HCT116 (cell line): Measurements from ENCODE around the gene CNN2. TPM values are rescaled to one million over a fixed set of nuclear protein-coding genes. Genes with fewer than 3 reads are reported as not detected.
A peak's percentile ranks its signal among the peaks of the same experiment; 100 is the strongest.

ENCODE experiments used
- ATAC-seq: fragments of 200-7000 bp; cut with Tn5 transposase; 2 replicates; pipeline ENCODE4 v1.9.1; 2020; ENCODE audit warnings: mild to moderate bottlenecking, moderate library complexity
- BruUV-seq: library from RNA; stranded (reverse); fragments of 400-500 nt; replicated peaks from 2 replicates; lab custom pipeline; 2021; lab: Mats Ljungman, UMichigan
- CTCF ChIA-PET: fragments of 300-600 bp; sonication (Branson Sonifier 250); formaldehyde crosslinking; loops from one replicate; lab custom pipeline; 2021; ENCODE audit warnings: antibody characterized with exemption; lab: Charles Lee
- POLR2A ChIA-PET: fragments of 300-600, 350-600 bp; sonication (Branson Sonifier 250); formaldehyde crosslinking; loops from one replicate; lab custom pipeline; 2021; ENCODE audit warnings: antibody characterized with exemption; lab: Charles Lee
- RAD21 ChIA-PET, 2 experiments: fragments of 300-600 bp; sonication (Branson Sonifier 250); formaldehyde crosslinking; loops; one replicate each; lab custom pipeline; 2023; ENCODE audit warnings: low total read pairs in 2 of 2; ENCODE audit not compliant: uncharacterized antibody in 2 of 2, unreplicated experiment in 2 of 2, low non-redundant PET in 1 of 2; lab: Charles Lee
- DNase-seq: peaks from one replicate; pipeline ENCODE4 v3.0.0-alpha.2; 2010; ENCODE audit warnings: low read depth, low spot score
- H2AFZ ChIP-seq: fragments of 200-600 bp; shearing (Covaris generic), sonication (generic); 2 replicates; pipeline ENCODE4 v1.6.1; 2017; ENCODE audit warnings: low read depth, mixed run types, mixed read lengths, antibody characterized with exemption, low read length; ENCODE audit not compliant: poor library complexity, severe bottlenecking
- H3K27ac ChIP-seq: 2 replicates; pipeline ENCODE4 v1.5.1; 2012; ENCODE audit warnings: low read depth, low read length
- H3K27me3 ChIP-seq: fragments of 200-600 bp; sonication (generic); 2 replicates; pipeline ENCODE4 v1.6.1; 2016; ENCODE audit warnings: mixed run types, low read length, mixed read lengths; ENCODE audit not compliant: insufficient read depth
- H3K36me3 ChIP-seq, 2 experiments: fragments of 200-500 bp in 1 of 2; fragments of 200-600 bp in 1 of 2; sonication (Bioruptor generic) in 1 of 2; sonication (generic) in 1 of 2; 2 replicates each; pipeline versions ENCODE4 v1.5.1 to v1.6.1; 2014 to 2016; ENCODE audit warnings: low read length in 2 of 2, inconsistent platforms in 1 of 2, mixed read lengths in 1 of 2, mixed run types in 1 of 2; ENCODE audit not compliant: insufficient read depth in 2 of 2, control insufficient read depth in 1 of 2
- H3K4me1 ChIP-seq, 2 experiments: fragments of 200-600 bp in 1 of 2; sonication (generic) in 1 of 2; 2 replicates each; pipeline versions ENCODE4 v1.5.1 to v1.6.1; 2012 to 2017; ENCODE audit warnings: low read length in 2 of 2, inconsistent platforms in 1 of 2, mild to moderate bottlenecking in 1 of 2, mixed read lengths in 1 of 2, mixed run types in 1 of 2, moderate library complexity in 1 of 2; ENCODE audit not compliant: insufficient read depth in 2 of 2, control insufficient read depth in 1 of 2
- H3K4me2 ChIP-seq: fragments of 200-600 bp; sonication (generic); 2 replicates; pipeline ENCODE4 v1.6.1; 2017; ENCODE audit warnings: mixed run types, low read length, mixed read lengths
- H3K4me3 ChIP-seq, 2 experiments: fragments of 200-600 bp in 1 of 2; sonication (generic) in 1 of 2; replicated peaks in 1 of 2; 2 replicates each; pipeline ENCODE4 v1.5.1; 2011 to 2016; ENCODE audit warnings: low read length in 2 of 2, control low read depth in 1 of 2, low read depth in 1 of 2, mild to moderate bottlenecking in 1 of 2, mixed read lengths in 1 of 2, mixed run types in 1 of 2
- H3K79me2 ChIP-seq: fragments of 200-600 bp; sonication (generic); 2 replicates; pipeline ENCODE4 v1.6.1; 2017; ENCODE audit warnings: mild to moderate bottlenecking, mixed run types, low read length, moderate library complexity, mixed read lengths; ENCODE audit not compliant: insufficient read depth
- H3K9ac ChIP-seq: fragments of 200-600 bp; sonication (generic); 2 replicates; pipeline ENCODE4 v1.6.1; 2016; ENCODE audit warnings: low read length, mixed read lengths
- H3K9me2 ChIP-seq: fragments of 200-600 bp; sonication (generic), shearing (Covaris generic); 2 replicates; pipeline ENCODE4 v1.6.1; 2017; ENCODE audit warnings: mixed run types, mild to moderate bottlenecking, moderate library complexity; ENCODE audit not compliant: insufficient read depth
- H3K9me3 ChIP-seq, 2 experiments: fragments of 200-500 bp in 1 of 2; fragments of 200-600 bp in 1 of 2; sonication (Bioruptor generic) in 1 of 2; sonication (generic) in 1 of 2; 2 replicates each; pipeline ENCODE4 v1.6.1; 2014 to 2017; ENCODE audit warnings: low read length in 2 of 2, mixed read lengths in 2 of 2, inconsistent platforms in 1 of 2, low read depth in 1 of 2, mild to moderate bottlenecking in 1 of 2, mixed run types in 1 of 2, moderate library complexity in 1 of 2; ENCODE audit not compliant: control insufficient read depth in 1 of 2, insufficient read depth in 1 of 2
- H4K20me1 ChIP-seq: fragments of 200-600 bp; sonication (generic), shearing (Covaris generic); 2 replicates; pipeline ENCODE4 v1.6.1; 2017; ENCODE audit warnings: mixed run types, mild to moderate bottlenecking, moderate library complexity; ENCODE audit not compliant: insufficient read depth
- CBX3 ChIP-seq: IDR thresholded peaks from 2 replicates; pipeline ENCODE4 v1.6.1; 2012; ENCODE audit warnings: low read depth
- CEBPB ChIP-seq: IDR thresholded peaks from 2 replicates; pipeline ENCODE4 v1.6.1; 2012; ENCODE audit warnings: low read depth
- JUND ChIP-seq: IDR thresholded peaks from 2 replicates; pipeline ENCODE4 v1.6.1; 2012
- SIN3A ChIP-seq: IDR thresholded peaks from 2 replicates; pipeline ENCODE4 v1.6.1; 2012; ENCODE audit warnings: low read depth
- SRF ChIP-seq: IDR thresholded peaks from 2 replicates; pipeline ENCODE4 v1.6.1; 2012; ENCODE audit warnings: low read depth
- ZBTB33 ChIP-seq: IDR thresholded peaks from 2 replicates; pipeline ENCODE4 v1.6.1; 2011; ENCODE audit warnings: mild to moderate bottlenecking, low read length, moderate library complexity; ENCODE audit not compliant: insufficient replicate concordance; ENCODE audit errors: extremely low read depth
- intact Hi-C: fragments of 100-400 bp; cut with micrococcal nuclease; formaldehyde crosslinking; loops from 2 replicates; pipeline ENCODE4 v1.10.0; 2022
- total RNA-seq: library from RNA; stranded (reverse); gene quantifications from one replicate; pipeline ENCODE4 v1.2.1, GENCODE V29; 2021; ENCODE audit not compliant: unreplicated experiment
- TF ChIP-seq, protein P1 (sequence below): IDR thresholded peaks from 2 replicates; pipeline ENCODE4 v1.6.1; 2012

The CNN2 gene
- total RNA-seq, 1 experiment from 2014 or later = 212 TPM

DNA sequence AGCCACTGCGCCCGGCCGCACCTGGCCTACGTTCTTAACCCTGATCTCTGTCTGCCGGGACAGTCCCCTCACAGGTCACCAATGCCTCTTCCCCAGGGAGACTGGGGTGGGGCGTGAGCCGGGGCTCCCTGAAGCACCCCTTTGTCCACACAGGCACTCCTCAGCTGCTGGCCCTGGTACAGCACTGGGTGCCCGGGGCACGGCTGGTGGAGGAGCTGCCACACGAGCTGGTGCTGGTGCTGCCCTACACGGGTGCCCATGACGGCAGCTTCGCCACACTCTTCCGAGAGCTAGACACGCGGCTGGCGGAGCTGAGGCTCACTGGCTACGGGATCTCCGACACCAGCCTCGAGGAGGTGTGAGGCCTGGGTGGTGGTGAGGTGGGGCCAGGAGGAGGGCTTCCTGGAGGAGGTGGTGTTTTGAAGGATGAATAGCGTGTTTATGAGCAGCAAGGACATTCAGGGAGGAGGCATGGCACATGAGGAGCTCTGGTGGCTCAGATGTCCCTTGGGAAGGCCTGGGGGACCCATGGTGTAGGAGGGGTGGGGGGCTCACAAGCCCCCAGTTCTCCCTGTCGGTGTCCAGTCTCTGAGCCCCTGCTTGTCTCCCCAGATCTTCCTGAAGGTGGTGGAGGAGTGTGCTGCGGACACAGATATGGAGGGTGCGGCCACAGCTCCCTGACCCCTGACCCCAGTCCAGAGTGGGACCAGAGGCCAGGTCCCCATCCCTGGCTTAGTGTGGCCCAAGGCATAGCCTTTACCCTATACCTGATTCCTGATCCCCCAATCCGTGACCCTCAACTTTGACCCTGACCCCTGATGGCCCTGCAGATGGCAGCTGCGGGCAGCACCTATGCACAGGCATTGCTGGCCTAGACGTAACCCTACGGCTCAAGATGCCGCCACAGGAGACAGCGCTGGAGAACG lies 27.0 kb downstream of the CNN2 start:
- H3K27ac ChIP-seq = peak overlapping the region; percentile 10; the same call in 1 of the 2 replicates
- ATAC-seq = peak; percentile 19; the same call in 1 of the 2 replicates
- peaks cover 2 to 4% of the 10 kb centered on the region in 2 experiments; a peak in 3 of 4 replicates for H3K36me3 ChIP-seq
- CTCF ChIA-PET = no interaction called here
- H3K9me3 ChIP-seq = no peaks in the 10 kb centered on the region
- H3K4me1 ChIP-seq = peaks cover 0 to 13% of the 10 kb centered on the region in 2 experiments; a peak in 3 of 4 replicates
- H3K79me2 ChIP-seq = no peaks in the 10 kb centered on the region
- TF ChIP-seq SIN3A (no peak), ZBTB33 (no peak), CEBPB (no peak), CBX3 (no peak), JUND (no peak), SRF (no peak)
- TF ChIP-seq, protein P1, sequence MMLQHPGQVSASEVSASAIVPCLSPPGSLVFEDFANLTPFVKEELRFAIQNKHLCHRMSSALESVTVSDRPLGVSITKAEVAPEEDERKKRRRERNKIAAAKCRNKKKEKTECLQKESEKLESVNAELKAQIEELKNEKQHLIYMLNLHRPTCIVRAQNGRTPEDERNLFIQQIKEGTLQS = no peak
- TF ChIP-seq, all 23 proteins: peak for 0
- H3K27me3 ChIP-seq = no peaks in the 10 kb centered on the region
- no peak for DNase-seq
- H3K9ac ChIP-seq = no peak overlapping the region
- ChIA-PET POLR2A (no interaction called here), RAD21 (no interaction called here)
- BruUV-seq = no TSS peak
- no peak overlapping the region for H3K4me3 ChIP-seq
- H3K4me2 ChIP-seq = no peak overlapping the region
- no peak overlapping the region for H2AFZ ChIP-seq
- no peaks in the 10 kb centered on the region for H3K9me2 ChIP-seq
- intact Hi-C loops = no loop called here
- no peaks in the 10 kb centered on the region for H4K20me1 ChIP-seq
